GM19397 (cell line): Measurements from ENCODE around the gene FAM124A.

Source experiments
- ATAC-seq: cut with Tn5 transposase; IDR thresholded peaks from one replicate; pipeline ENCODE4 v1.9.1; 2021; ENCODE audit warnings: mild to moderate bottlenecking, moderate library complexity; ENCODE audit not compliant: unreplicated experiment

FAM124A gene

DNA sequence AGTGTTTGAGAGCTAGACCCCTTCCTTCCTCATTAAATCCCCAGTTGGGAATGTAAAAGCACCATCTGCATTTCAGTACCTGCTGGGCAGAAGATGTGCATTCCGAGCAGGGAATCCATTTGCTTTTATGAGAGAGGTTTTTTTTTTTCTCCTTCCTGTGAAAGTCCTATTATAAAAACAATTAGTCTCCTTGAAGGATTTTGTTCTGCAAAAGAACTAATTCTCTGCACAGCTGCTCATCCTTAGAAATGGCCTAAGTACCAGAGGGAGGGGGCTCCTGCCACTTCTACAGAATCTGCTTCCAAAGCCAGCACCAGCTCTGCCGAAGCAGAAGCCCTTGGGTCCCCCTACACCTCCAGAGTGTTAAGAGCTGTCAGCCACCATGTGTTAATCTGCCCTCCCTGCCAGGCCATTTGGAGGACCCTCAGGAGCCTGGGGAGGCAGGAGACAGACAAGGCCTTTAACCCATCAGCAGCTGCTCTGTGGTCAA, 80.9 kb downstream of the FAM124A start:
- no peak for ATAC-seq

DNA sequence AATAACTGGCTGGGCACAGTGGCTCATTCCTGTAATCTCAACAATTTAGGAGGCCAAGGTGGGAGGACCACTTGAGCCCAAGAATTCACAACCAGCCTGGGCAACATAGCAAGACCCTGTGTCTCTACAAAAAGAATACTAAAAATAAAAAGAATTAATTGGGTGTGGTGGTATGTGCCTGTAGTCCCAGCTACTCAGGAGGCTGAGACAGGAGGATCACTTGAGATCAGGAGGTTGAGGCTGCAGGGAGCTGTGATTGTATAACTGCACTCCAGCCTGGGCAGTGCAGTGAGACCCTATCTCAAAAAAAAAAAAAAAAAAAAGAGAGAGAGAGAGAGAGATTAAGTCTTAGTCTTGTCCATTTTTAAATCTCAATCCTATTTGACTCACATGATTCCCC, 81.7 kb downstream of the FAM124A start:
- ATAC-seq, result no peak

DNA sequence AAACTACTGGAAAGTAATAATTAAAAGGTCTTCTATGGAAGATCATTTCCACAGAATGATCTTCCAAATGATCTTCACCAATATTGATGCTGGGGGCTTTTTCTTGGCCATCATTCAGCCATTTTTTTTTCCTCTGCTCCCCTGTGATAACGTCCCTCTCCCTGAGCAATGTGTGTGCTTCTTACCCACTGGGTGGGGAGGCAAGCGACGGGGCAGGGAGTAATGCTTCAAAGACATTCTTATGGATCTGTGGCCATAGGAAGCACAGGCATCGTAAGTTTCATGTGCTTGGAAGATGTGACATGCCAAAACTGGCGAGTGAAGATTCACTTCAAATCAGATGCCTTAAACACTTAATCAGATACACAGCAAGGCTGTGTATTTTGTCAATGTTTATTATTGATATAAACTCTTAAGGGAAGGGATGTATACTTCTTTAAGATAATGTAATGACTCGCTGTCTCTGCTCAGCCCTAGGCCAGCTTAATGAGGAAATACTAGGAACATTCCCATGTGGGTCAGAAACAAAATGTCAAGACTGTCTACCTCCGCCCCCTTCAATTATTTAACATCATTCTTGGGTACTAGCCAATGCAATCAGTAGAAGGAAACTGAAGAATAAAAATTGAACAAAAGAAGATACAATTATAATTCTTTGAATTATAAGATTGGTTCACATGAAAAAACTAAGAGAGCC, 83.2 kb downstream of the FAM124A start:
- no peak for ATAC-seq

DNA sequence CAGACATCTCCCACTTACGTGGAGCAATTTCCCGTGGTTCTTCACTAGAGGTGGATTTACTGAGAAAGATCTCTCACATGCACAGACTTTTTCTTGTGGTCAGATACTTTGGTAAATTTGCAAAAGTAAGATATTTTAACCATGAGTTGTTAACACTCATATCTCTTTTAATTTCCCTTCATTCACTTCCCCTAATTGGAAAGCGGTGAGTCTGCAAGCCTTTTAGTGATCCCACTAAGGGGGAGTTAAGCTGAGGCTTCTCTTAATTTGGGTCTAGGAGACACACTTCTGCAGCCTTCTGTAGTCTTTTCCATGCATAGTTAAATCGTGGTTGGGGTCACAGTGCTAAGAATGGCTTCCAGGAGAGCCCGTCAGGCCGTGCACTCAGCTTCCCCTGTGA, 86.6 kb downstream of the FAM124A start:
- no peak for ATAC-seq

DNA sequence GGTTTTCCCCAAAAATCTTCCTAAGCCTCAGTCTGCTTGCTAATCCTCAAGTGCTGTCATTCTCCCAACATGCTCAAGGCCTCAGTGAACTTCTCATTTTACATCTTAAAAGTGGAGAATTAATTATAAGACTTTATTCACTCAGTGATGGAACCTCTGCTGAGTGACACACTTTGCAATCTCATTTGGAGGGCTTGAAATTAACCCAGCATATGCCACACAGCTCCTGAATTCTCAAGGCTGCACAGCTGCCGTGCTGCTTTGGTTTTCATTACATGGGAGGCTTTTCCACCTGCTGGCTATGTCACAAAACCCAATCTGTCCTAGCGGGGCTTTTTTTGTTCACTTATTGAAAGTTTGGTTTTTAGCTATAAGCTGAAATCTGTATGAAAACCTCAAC, 89.0 kb downstream of the FAM124A start:
- no peak for ATAC-seq

DNA sequence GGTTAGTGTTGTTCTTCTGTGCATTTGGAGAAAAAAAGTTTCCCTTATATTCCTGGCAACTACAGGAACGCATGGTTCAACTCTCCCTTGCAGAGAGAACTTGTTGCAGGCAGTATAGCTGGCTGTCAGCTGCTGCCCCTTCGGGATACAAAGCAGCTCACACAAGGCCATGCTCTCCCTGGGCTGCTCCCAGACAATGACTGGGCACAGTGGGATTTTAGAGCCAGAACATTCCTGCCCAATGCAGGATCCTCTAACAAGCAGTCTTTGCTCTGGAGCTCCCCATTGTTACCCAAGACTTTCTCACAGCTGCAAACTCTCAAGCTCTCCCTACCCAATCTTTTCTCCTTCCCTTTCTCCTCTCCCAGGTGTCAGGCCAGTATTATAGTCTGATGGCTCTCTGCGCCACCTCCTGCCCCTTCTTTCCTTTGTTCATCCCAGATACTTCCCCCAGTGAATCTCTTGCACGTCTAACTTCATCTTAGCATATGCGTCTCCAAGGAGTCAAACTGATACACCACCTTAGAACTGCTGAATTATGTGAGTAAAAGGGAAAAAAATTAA, 89.8 kb downstream of the FAM124A start:
- no peak for ATAC-seq

DNA sequence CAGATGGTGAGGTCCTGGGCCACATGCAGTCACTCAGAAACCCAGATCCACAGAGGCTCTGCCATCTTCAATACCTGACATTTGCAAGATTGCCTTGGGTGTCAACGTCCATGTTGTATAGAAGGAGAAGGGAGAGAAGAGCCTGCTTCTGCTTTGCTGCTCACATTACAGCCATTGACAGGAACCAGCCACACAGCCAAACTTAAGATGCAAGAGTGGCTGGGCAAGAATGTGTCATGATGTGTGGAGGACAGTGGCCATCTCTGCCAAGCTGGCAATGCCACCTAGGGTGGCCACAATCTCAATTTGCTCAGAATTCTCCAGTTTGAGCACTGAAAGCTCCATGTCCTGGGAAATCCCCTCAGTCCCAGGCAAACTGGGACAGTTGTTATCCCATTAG, 91.4 kb downstream of the FAM124A start:
- no peak for ATAC-seq

DNA sequence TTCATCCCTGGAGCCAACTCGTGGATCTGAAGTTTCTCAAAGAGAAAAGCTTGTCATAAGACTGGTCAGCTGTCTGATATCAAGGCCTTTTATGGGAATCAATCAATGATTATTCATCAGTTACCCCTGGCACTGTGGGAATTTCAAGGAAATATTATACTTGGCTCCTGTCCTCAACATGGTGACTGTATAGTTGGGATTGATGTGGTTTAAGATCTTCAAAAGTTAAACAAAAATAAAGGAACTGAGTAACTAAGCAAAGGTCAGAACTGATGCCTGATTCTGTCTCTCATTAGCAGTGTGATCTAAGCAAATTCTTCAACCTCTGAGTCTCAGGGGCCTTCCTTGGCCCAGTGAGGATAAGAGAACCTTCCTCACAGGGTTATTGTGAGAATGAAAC, 95.1 kb downstream of the FAM124A start:
- ATAC-seq, result no peak

DNA sequence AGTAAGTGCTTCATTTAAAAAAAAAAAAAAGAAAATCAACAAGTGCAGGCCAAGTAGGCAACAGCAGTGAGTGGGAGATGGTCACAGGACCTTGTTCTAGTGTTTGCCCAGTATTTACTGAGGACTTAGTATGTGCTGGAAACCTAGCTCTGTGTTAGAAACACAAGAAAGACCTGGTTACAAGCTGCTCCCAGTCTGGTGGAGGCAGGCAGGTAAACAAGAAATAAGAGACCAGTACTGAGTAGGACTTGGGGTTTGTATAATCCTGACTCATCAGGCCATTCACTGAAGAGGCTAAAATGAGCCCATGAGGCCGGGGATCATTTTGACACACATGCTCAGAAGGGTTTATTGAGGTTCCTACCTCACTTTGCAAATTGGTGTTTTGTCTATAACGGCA, 95.8 kb downstream of the FAM124A start:
- ATAC-seq, result no peak

DNA sequence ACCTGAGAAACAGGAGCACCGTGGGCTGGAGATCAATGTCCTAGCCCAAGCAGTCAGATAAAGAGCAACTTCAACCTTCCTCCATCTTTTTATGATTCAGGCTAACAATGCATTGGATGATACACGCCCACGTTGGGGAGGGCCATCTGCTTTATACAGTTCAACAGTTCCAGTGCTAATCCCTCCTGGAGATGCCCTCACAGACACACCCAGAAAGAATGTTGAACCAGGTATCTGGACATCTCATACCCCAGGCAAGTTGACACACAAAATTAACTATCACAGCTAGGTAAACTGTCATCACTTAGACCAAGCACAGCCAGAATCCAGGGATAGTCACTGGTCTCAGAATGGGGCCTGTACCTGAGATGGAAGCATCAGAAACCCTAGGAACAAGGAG, 96.7 kb downstream of the FAM124A start:
- no peak for ATAC-seq

DNA sequence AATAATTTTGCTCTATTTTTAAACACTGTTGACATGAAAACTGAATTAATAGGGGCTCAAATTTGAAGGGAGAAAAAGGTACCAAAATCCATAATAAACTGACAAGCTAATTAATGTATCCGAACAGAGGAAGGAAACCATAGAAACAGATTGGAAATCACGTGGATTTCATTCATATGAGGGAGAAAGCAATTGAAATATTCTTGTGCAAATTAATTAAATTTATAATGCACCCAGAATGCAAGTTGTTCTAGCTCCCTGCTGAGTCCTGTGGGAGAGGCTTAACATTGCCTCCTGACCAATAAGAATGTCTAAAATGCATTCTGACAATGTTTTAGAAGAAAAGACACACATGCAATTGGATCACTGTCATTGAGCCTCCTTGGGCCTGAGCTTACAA, 99.6 kb downstream of the FAM124A start:
- no peak for ATAC-seq

DNA sequence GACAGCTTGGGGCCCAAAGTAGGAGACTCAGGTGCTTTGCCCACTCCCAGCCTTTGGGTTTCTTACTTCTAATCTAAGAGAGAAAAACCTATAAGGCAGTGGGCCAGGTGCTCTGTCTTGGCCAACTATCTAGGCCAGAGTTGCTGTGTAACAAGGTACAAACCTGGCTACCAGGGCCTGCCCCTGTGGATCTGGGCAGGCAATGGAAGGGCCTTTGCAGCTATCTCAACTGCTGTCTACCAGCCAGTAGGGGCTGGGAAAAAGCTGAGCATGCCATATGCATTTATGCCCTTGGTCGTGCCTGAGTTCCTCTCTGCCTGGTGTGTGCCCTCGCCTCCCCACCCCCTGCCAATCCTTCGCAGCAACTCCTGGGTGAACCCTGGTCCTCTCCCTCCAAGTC, 100.6 kb downstream of the FAM124A start:
- ATAC-seq, result no peak

DNA sequence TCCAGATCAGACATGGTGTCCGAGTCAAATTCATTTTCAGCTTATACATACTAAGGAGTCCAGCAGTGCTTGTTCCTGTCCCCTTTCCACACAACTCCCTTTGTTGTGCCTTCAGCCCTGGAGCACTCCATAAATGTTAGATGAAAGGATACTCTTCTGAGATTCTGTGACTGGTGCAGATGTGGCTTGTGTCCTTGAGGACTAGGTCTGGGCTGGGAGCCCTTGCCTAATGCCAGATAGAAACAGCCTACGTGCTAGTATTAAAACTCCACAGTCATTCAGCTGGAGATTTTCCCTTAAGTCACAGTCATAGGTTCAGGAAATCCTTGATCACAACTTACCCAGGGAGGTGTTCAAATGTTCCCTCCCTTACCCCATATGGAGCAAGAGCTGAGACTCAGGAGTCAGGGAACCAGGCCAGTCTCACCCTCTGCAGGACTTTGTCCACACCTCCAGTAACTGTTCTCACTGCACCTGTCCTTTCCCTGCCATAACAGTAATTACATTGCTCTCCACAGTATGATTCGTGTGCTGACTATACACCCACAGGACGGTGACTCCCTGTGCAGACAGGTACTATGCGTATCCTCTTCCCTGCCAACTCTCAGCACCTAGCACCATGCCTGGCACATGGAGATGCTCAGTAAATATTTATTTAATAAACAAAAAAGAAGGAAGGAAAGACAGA, 101.8 kb downstream of the FAM124A start:
- ATAC-seq, result no peak

DNA sequence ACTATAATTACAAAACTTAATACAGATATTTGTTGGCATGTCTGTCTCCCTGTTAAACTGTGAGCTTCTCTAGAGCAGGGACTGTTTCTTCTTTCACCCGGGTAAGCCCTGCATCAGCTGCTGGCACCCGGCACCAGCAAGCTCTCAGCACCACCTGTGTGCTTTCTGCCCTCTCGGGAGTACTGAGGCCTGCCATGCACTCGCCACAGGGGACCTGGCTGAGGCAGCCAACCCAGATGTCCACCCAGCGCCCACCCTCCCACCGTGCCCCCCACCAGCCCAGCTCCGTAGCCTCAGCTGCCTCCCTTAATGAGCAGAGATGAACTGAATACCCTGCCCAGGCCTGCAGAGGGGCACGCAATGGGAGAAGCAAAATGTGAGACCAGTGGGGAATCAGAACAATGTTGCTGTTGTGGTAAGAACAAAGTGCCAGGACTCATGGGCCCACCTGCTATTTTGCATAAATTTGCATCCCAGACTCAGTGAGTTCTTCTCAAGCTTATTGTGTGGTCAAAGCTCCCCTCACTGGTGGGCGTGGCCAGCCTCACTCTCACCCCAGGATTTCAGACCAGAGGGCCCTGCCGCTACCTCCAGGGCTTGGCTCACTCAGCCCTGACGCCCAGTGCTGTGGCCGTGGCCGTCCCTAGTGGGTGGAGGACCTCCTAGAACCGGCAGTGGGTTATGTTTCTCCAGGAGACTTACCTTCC, 102.7 kb downstream of the FAM124A start:
- ATAC-seq, result peak; percentile 63

DNA sequence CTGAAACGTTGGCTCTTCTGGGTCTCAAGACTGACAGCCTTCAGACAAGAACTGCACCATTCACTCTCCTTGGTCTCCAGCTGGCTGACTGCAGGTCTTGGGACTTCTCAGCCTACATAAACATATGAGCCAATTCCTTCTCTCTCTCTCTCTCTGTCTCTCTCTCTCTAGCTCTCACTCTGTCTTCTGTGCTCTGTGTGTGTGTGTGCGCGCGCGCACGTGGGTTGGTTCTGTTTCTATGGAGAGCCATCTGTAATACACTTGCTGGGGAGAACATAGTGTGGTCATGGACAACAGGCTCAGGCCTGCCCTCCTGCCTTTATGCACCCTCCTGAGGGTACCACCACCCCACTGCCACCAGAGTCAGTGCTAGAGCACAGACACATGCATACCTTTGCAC, 103.6 kb downstream of the FAM124A start:
- ATAC-seq, result no peak

DNA sequence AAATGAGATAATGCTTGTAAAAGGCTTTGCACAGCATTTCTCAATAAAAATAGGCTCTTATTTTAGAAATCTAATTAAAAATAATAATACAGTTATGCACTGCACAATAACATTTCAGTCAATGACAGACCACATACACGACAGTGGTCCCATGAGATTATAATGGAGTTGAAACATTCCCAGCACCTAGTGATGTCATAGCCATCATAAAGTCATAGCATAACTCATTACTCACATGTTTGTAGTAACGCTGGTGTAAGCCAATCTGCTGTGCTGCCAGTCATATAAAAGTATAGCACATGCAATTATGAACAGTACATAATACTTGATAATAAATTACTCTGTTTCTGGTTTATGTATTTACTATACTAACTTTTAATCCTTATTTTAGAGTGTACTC, 104.6 kb downstream of the FAM124A start:
- ATAC-seq, result no peak

DNA sequence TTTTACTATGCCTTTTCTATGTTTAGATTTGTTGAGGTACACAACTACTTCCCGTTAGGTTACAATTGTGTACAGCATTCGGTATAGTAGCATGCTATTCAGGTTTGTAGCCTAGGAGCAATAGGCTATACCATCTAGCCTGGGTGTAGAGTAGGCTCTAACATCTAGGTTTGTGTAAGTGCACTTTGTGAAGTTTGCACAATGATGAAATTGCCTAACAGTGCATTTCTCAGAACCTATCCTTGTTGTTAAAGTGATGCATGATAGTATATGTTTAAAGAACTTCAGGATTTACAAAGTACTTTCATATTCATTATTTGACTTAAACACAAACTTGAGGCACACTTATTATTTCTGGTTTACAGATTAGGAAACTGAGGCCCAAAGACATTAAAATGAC, 105.8 kb downstream of the FAM124A start:
- no peak for ATAC-seq

DNA sequence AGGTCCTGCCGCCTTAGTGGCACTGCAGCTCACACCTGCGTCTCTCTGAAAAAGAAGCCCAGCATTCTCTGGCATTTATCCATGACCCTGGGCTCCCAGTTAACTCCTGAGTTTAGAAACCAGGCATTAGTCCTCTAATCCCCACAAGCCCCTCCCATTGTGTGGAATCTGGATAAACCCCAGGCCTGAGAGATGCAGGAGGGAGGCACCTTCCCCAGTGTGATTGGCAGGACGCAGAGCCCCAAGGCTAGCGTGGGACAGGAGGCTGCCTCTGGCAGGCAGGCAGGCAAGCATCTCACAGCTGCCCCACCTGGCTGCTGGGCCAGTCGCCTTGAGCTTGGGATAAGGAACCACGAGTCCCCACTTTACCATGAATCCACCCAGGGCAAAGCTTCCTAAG, 106.3 kb downstream of the FAM124A start:
- no peak for ATAC-seq

DNA sequence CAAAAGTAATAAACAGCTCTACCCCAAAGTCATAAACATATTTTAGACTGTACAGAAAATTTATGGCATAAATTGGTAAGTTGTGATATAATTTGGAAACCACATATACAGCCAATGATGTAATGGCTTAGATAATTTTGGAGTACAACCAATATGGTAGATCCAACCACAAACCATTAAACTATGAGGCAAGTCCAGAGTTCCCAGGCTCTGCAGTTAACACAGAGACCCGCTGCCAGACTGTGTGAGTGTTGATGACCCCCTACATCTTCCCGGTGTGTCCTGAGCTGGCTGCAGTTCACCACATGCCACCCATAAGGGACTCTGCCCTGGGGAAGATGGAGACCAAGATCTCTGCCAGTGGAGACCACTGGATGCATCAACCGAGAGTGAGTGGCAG, 107.4 kb downstream of the FAM124A start:
- no peak for ATAC-seq

DNA sequence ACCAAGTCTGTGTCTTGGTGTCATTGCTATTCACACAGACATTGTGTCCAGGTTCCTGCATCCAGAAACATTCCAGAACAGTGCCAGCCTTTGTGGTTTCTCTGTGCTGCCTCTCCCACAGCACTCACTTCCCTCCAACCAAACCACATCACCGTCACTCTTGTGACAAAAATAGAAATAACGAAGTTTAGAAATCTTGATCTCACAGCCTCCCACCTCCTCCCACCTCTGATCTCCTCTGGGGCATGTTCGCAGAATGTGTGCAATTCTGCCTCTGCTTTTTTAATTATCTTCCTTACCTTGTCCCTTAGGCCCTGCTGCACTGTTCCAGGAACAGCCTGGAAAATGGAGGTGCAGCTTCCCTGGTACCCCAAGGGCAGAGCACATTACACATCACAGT, 108.6 kb downstream of the FAM124A start:
- ATAC-seq, result no peak

DNA sequence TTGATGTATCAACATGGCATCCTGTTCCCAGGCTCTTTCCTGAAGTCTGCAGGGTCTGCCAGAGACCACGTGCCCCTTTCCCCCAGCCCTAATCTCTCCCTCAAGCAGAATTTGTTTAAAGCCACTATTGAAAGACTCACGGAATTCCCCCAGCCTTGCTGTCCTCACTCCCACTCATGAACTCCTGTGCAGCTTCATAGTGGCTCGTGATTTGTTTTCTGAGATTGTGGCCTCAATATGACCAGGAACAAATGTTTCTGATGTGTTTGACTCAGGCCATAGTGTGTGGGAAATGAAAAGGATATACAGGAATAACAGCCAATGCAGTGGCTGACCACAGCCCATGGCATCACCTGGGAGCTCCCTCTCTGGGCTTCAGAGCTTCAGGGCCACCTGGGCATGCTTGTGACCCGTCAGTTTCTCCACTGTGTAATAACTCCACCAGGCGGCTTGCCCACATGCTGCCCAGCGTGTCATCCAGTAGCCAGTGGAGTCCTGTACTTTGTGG, 109.2 kb downstream of the FAM124A start:
- ATAC-seq, result no peak
